Neural progenitor cell (in vitro differentiated cells): ENCODE measurements around the gene SCAMP1.
A peak's percentile ranks its signal among the peaks of the same experiment; 100 is the strongest.

Source experiments
- CTCF ChIP-seq: fragments of 200-600 bp; sonication (generic); IDR thresholded peaks from 2 replicates; pipeline ENCODE4 v1.5.1; 2017; ENCODE audit warnings: antibody characterized with exemption, mild to moderate bottlenecking
- EZH2phosphoT487 ChIP-seq: fragments of 200-600 bp; sonication (generic); IDR thresholded peaks from 2 replicates; pipeline ENCODE4 v1.6.1; 2017; ENCODE audit warnings: antibody characterized with exemption

DNA sequence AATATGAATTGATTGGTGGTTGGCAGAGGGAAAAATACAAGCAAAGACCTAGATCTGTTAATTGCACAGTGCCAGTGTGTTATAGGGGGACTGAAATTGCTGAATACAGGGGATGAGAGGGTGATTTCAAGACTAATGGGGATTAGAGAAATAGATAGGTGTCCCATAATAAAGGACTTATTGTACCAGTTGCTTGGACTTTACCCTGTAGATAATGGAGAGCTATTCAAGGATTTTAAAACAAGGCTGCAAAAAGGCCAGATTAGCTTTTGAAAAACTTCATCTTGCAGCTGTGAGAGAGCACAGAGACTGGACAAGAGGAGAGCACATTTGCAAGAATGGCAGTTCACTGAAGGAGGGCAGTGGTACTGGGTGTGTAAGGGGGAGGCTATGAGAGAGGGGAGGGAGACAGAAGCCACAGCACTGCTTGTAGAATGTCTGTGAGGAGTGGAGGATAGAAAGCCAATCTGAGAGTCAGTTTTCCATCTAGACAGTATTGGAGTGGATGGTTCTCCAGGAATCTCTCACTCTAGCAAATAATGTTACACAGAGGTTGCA is 28.8 kb upstream of the SCAMP1 start:
- TF ChIP-seq CTCF, result no peak
- TF ChIP-seq EZH2phosphoT487, result peak; percentile 92
